A673 (cell line): ENCODE results near the gene LRRC4B. TPM values are rescaled to one million over a fixed set of nuclear protein-coding genes. Genes with fewer than 3 reads are reported as not detected.
A peak's percentile ranks its signal among the peaks of the same experiment; 100 is the strongest.

ENCODE experiments used
- BruUV-seq: library from RNA; stranded (reverse); fragments of 400-500 nt; replicated peaks from 2 replicates; lab custom pipeline; 2021; lab: Mats Ljungman, UMichigan
- CTCF ChIA-PET: fragments of 300-600 bp; sonication (Branson Sonifier 250); formaldehyde crosslinking; loops from one replicate; lab custom pipeline; 2022; ENCODE audit warnings: antibody characterized with exemption; lab: Charles Lee
- POLR2A ChIA-PET: fragments of 300-600 bp; sonication (Branson Sonifier 250); formaldehyde crosslinking; loops from one replicate; lab custom pipeline; 2022; ENCODE audit warnings: antibody characterized with exemption; ENCODE audit not compliant: low non-redundant PET; lab: Charles Lee
- DNase-seq: peaks from one replicate; pipeline ENCODE4 v3.0.0-alpha.2; 2015; ENCODE audit warnings: low spot score
- H3K27ac ChIP-seq: fragments of 200-600 bp; sonication (generic); 2 replicates; pipeline ENCODE4 v1.5.1; 2016; ENCODE audit warnings: mixed run types, low read depth, mild to moderate bottlenecking, mixed read lengths, antibody characterized with exemption, low read length; ENCODE audit not compliant: poor library complexity, severe bottlenecking
- H3K27me3 ChIP-seq: fragments of 200-600 bp; sonication (generic); replicated peaks from 2 replicates; pipeline ENCODE4 v1.6.1; 2017; ENCODE audit warnings: mixed run types, low read depth, mild to moderate bottlenecking, mixed read lengths, antibody characterized with exemption, low read length; ENCODE audit not compliant: insufficient read depth, poor library complexity
- H3K36me3 ChIP-seq: fragments of 200-600 bp; sonication (generic); 2 replicates; pipeline ENCODE4 v1.6.1; 2016; ENCODE audit warnings: mixed run types, mild to moderate bottlenecking, mixed read lengths, antibody characterized with exemption, low read length; ENCODE audit not compliant: insufficient read depth, poor library complexity, severe bottlenecking
- H3K4me1 ChIP-seq: fragments of 200-600 bp; sonication (generic); 2 replicates; pipeline ENCODE4 v1.6.1; 2017; ENCODE audit warnings: mixed run types, mild to moderate bottlenecking, mixed read lengths, antibody characterized with exemption, low read length; ENCODE audit not compliant: insufficient read depth, poor library complexity, severe bottlenecking
- H3K4me3 ChIP-seq: fragments of 200-600 bp; sonication (generic); 2 replicates; pipeline ENCODE4 v1.5.1; 2016; ENCODE audit warnings: low read depth, mixed run types, mild to moderate bottlenecking, mixed read lengths, low read length; ENCODE audit not compliant: poor library complexity, severe bottlenecking
- H3K9me3 ChIP-seq: fragments of 200-600 bp; sonication (generic); 2 replicates; pipeline ENCODE4 v1.6.1; 2016; ENCODE audit warnings: mixed run types, low read depth, mild to moderate bottlenecking, mixed read lengths, antibody characterized with exemption, low read length; ENCODE audit not compliant: poor library complexity, severe bottlenecking
- CTCF ChIP-seq: fragments of 300-800, 200-600 bp; sonication (generic); conservative IDR thresholded peaks from 2 replicates; pipeline ENCODE4 v1.5.1; 2017; ENCODE audit warnings: low read depth, mild to moderate bottlenecking, antibody characterized with exemption, low read length, moderate library complexity, mixed read lengths
- EZH2 ChIP-seq: fragments of 200-600 bp; sonication (generic); IDR thresholded peaks from 2 replicates; pipeline ENCODE4 v1.6.1; 2017; ENCODE audit warnings: borderline replicate concordance, low read depth, mild to moderate bottlenecking, mixed read lengths, antibody characterized with exemption, low read length; ENCODE audit not compliant: poor library complexity, severe bottlenecking
- intact Hi-C: fragments of 100-400 bp; cut with micrococcal nuclease; formaldehyde crosslinking; loops from one replicate; pipeline ENCODE4 v1.10.0; 2022; ENCODE audit not compliant: unreplicated experiment
- total RNA-seq: library from RNA; stranded (reverse); gene quantifications from 2 replicates; pipeline ENCODE4 v1.2.3, GENCODE V29; 2021

The LRRC4B gene
- total RNA-seq, 1 experiment from 2014 or later = 23.1 TPM

GRCh38 chr19:50512112-50512998 is 55.9 kb downstream of the LRRC4B start:
- ChIA-PET CTCF (interaction anchor here (0.8 kb wide), 1 partner anchor 44 kb away, joined by 3 read pairs; no protein-coding TSS in a partner anchor), POLR2A (interaction anchor here (0.6 kb wide), 1 partner anchor 61 kb away, joined by 3 read pairs; no protein-coding TSS in a partner anchor)
- Histone ChIP-seq H3K27ac (peak overlapping the region; percentile 90), H3K4me3 (peak overlapping the region; percentile 63), H3K9me3 (no peaks in the 10 kb centered on the region), H3K4me1 (peaks cover 6% of the 10 kb centered on the region), H3K27me3 (no peaks in the 10 kb centered on the region), H3K36me3 (no peaks in the 10 kb centered on the region)
- no peak for TF ChIP-seq CTCF
- TF ChIP-seq EZH2 = no peak
- no TSS peak for BruUV-seq
- no peak for DNase-seq
- intact Hi-C loops = loop anchor here (5.0 kb wide), 1 partner anchor 135 kb away; the partner anchor contains the start of gene NR1H2

- peak; percentile 100 for DNase-seq
- TF ChIP-seq CTCF (no peak), EZH2 (no peak)
- H3K9me3 ChIP-seq = no peaks in the 10 kb centered on the region
- peak within 1 kb of the TSS; percentile 63 for H3K4me3 ChIP-seq
- ChIA-PET POLR2A (interaction anchor here (0.5 to 0.6 kb wide), 3 partner anchors 38 to 134 kb away, joined by 3 to 12 read pairs (median 3); no protein-coding TSS in a partner anchor), CTCF (interaction anchor here (0.5 to 1.2 kb wide), 4 partner anchors 26 to 848 kb away, joined by 3 read pairs; no protein-coding TSS in a partner anchor)
- intact Hi-C loops = loop anchor here (5.0 kb wide), 1 partner anchor 134 kb away; the partner anchor contains the start of gene NR1H2
- H3K36me3 ChIP-seq = no peaks in the 10 kb centered on the region
- H3K27me3 ChIP-seq = no peaks in the 10 kb centered on the region
- peak within 1 kb of the TSS; percentile 90 for H3K27ac ChIP-seq
- peaks cover 6% of the 10 kb centered on the region for H3K4me1 ChIP-seq
- BruUV-seq = no TSS peak
These were observed 57.0 kb downstream of the LRRC4B start, which contains the start of gene JOSD2 for GRCh38 chr19:50511069-50511822. Gene JOSD2 (minus strand): TSS chr19:50511191. CDS start chr19:50510431, 760 bp downstream.

- Histone ChIP-seq H3K4me1 (peaks cover 6% of the 10 kb centered on the region), H3K27me3 (no peaks in the 10 kb centered on the region), H3K9me3 (no peaks in the 10 kb centered on the region), H3K4me3 (peak overlapping the region; percentile 63), H3K36me3 (no peaks in the 10 kb centered on the region), H3K27ac (peak overlapping the region; percentile 90)
- POLR2A ChIA-PET = interaction anchor here (0.5 to 0.6 kb wide), 3 partner anchors 39 to 133 kb away, joined by 3 to 12 read pairs (median 3); no protein-coding TSS in a partner anchor
- TSS peak; percentile 68 for BruUV-seq
- DNase-seq = no peak
- CTCF ChIA-PET = interaction anchor here (0.5 to 1.2 kb wide), 3 partner anchors 27 to 849 kb away, joined by 3 read pairs; no protein-coding TSS in a partner anchor
- intact Hi-C loops = loop anchor here (5.0 kb wide), 1 partner anchor 133 kb away; the partner anchor contains the start of gene NR1H2
- TF ChIP-seq EZH2 (no peak), CTCF (no peak)
These were observed 57.6 kb downstream of the LRRC4B start for GRCh38 chr19:50510700-50511068.
